Activated CD4-positive, alpha-beta T cell treated with anti-CD3 and anti-CD28 coated beads, Interleukin-2, Interleukin-4, amounts not matched to agents 100 ng/mL and 50 ng/mL, durations not matched to agents 16 hours and 8 hours (primary cell): ENCODE results near the gene ACO2.
"Not testable (repeated sequence)": the region's sequence is repeated elsewhere in the genome, so short reads cannot be mapped to it uniquely, and the experiment has no call there.

Experiments used
- DNase-seq: peaks from one replicate; pipeline ENCODE4 v3.0.0-alpha.2; 2020; ENCODE audit warnings: low spot score

The ACO2 gene

GRCh38 chr22:41448189-41448808 is 20.6 kb upstream of the ACO2 start:
- peak; percentile 97 for DNase-seq

GRCh38 chr22:41458161-41458728 is 10.7 kb upstream of the ACO2 start:
- DNase-seq = no peak

DNA sequence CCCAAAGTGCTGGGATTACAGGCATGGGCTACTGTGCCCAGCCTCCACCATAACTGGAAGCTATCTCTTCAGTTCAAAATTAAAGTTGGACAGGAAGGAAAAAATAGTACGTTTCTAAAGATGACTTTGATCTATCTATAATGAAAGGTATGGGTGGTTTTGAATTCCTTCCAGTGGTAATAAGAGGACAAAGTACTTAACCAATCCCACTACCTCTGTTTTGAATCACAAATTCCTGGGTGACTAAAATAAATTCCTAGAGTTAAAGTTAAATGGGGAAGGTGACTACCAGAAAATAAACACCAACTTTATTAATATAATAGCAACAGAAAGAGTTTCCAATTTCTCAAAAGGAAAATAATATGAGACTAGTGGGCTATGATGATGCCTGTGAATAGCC is 9.5 kb upstream of the ACO2 start:
- DNase-seq = no peak

DNA sequence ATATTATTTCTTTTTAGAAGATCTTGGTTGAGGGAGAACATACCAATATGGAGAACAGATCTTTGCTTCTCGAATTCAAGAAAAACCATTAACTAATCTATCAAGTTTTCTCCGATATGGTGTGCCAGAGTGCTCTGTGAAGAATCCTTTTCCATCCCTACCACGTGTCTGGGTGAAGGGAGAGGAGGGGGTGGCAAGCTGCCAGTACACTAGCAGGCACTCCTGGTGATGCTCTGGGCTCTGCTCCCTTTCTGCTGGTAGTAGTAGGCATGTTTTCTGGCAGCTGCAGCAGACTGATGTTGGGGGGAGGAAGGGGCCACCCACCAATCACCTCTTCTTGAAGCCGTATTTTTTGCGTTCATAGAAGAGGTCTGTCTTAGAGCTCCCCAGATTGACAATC is 8.8 kb upstream of the ACO2 start:
- not testable (repeated sequence) for DNase-seq

GRCh38 chr22:41461901-41462300 is 7.0 kb upstream of the ACO2 start:
- DNase-seq = no peak

DNA sequence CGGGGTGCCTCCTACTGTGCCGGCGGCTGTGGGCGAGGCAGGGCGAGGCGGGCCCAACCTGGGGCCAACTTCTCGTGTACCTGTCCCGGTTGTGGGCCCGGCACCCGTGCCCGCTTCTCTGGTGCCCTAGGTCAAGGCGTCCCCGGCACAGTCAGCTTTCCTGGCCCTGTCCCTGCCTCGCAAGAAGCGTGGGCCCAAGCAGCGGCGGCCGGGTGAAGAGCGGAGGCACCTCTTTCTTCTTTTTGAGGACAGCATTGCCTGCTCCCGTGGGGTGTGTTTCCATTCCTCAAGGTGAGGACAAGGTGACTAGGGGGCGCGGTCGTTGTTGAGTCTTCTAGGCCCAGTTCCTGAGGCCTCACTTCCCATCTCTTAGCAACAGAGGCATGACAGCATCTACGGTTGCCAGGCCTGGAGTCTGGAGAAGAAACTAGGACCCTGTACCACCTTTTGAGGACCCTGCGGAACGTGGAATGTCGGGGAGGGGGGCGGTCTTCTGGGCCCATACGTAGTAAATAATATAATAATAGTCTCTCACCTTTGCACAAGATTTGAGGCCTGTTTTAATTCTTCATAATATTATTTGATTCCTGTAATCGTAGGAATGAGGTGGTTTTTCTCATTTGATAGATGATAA is 418 bp downstream of the ACO2 start:
- DNase-seq = peak; percentile 40

DNA sequence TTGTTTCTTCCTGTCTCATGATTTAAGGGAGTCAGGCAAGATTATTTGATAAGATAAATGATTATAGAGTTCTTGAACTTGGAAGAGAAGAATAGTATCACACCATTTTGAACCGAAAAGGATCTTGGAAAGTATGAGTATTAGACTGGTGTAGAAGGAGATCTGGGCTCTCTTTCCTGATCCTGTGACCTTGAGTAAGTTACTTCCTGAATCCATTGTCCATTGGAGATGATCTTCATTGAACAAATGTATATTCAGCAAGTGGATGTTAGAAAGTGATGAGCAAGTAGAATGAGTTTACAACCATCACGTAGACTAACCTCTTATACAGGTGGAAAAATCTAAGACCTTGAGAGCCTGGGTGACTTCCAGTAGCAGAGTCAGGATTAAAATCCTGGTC is 2.0 kb downstream of the ACO2 start:
- no peak for DNase-seq

- DNase-seq = no peak
These were observed 2.7 kb downstream of the ACO2 start for GRCh38 chr22:41471568-41471967.

DNA sequence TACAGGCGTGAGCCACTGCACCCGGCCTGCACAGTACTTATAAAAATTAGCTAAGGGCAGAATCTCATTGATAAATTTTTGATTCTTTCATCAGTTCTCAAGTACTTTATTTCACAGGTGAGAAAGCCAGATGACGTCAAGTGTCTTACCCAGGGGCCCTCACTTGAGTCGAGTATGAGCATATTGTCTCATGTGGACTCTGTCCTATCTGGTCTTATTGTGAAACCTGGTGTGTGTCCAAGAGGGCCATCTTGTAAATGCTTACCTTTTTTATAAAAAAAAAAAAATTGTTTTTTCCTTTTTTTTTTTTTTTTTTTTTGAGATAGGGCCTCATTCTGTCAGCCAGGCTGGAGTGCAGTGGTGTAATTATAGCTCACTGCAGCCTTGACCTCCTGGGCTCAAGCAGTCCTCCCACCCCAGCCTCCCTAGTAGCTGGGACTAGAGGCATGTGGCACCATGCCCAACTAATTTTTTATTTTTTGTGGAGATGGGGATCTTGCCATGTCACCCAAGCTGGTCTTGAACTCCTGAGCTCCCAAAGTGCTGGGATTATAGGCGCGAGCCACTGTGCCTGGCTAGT is 6.0 kb downstream of the ACO2 start:
- DNase-seq = no peak

GRCh38 chr22:41478473-41478872 is 9.6 kb downstream of the ACO2 start:
- no peak for DNase-seq

DNA sequence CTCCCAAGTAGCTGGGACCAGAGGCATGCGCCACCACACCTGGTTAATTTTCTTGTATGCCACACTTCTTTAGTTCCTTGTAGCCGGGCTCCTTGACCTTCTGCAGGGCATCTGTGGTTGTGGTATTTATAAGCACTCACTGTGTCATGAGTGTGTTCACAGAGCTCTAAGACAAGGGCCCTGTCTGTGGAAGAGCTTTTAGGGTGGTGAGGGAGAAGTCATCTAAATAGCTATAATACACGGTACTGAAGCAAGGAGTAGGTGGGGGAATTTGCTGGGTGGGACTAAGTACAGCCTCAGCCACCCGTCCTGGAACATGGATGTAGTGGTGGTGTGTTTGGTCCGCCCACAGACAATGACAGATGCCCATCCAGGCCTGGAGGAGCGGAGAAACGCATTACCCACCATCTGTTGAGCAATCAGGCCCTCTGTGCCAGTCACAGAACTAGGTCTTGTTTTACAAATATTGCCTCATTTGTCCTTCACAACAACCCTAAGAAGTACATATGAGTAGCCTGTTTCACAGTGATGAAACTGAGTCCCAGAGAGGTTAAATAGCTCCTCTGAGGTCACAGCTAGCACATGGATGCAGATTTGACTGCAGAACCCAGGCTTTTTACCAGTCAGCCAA is 10.1 kb downstream of the ACO2 start:
- no peak for DNase-seq

- DNase-seq = no peak
These were observed 10.9 kb downstream of the ACO2 start for GRCh38 chr22:41479671-41480396.

DNA sequence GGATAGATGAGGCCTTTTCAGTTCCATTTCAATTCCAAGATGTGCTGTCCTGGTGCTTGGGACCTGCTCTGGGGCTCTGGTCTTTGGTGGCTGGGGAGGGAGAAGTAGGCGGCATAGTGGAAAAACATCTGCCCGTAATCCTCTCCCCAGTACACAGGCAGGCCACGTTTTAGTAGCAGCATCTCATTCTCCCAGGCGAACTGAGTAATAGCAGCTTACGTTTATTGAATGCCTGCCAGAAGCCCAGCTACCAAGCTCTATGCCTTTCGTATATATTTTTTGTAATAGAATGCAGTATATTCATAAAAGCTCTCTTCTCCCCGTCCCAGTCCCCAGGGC is 11.4 kb downstream of the ACO2 start:
- DNase-seq = no peak

DNA sequence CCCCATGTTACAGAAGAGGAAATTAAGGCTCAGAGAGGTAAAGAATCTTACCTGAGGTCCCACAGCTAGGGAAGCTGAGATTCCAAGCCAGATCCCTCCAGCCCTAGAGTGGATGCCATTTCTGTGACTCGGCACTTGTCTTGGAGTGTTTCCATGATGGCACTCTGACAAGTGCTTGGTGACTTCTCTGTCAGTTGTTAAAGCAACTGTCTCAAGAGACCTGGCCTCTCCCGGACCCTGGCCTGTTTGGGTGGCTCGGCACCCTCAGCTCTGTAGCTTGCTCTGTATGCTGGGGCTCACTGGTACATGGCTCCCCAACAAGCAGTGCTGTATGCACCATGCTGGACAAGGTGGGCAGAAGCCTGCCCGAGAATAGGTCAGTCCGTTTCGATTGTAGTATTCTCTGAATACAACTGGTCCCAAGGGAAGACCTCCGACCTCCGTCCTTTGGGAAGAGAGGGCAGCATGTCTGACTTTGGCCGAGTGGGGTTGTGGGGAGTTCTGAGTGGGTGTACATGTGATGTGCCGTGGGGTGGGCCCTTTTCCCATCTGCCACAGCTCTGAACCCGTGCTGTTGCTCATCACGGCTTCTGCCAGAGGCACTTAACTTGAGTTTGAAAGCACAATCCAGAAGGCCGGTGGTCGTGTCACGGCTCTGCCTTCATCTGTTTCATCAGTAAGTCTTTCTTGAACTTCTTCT is 12.4 kb downstream of the ACO2 start:
- DNase-seq = no peak

DNA sequence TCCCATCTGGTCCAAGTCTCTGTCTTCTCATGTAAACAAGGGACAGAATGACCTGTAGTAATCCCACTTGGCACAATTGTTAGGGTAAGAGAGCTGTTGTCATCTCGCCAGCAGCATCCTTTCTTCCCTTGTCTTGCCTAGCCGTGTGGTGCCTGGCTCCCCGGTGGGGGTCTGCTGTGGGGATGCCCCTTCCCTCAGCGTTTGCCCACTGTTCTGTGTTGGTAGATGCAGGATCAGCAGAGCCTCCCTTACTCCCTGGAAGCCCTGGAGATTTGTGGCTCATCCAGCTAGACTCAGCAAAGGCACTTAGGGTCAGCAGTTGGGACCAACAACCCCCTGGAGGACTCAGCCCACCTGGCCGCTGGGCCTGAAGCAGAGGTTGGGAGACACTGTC is 13.0 kb downstream of the ACO2 start:
- DNase-seq = no peak

- DNase-seq = no peak
These were observed 13.5 kb downstream of the ACO2 start for GRCh38 chr22:41482319-41482935.

- DNase-seq = no peak
These were observed 16.1 kb downstream of the ACO2 start for GRCh38 chr22:41485033-41485432.

DNA sequence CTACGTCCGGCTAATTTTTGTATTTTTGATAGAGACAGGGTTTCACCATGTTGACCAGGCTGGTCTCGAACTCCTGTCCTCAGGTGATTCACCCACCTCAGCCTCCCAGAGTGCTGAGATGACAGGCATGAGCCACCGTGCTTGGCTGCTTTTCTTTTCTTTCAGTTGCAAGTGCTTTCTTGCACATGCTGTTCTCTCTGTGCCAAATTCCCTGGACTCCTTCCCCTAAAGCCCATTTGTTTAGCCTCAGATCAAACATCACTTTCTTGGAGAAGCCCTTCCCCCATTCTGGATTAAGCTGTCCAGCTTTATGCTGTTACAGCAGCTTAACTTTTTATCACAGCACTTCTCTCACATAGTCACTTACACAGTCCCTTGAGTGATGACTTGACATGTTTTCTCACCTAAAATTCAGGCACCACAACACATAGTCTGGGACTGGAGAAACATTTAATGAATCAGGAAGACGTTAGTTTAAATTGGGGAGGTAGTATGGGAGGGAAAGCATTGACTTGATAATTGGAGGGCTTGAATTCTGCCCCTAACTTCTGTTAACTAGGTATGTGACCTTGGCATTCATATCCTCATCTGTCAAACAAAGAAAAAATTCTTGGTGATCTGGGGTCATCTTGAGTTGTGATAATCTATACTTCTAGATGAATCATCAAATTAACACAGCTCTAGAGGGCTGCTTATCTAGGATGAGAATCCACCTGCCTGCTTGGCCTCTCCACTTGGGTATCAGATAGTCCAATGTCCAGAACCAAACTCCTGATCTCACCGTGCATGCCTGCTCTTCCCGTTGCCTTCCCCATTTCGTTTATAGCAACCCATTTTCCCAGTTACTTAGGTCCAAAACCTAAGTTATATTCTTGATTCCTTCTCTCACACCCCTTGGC is 18.4 kb downstream of the ACO2 start:
- DNase-seq = no peak

GRCh38 chr22:41488076-41488475 is 19.2 kb downstream of the ACO2 start:
- no peak for DNase-seq
